Endothelial cell of umbilical vein (primary cell): ENCODE measurements around the gene NLE1. TPM values are rescaled to one million over a fixed set of nuclear protein-coding genes. Genes with fewer than 3 reads are reported as not detected.

ENCODE experiments used
- BruUV-seq: library from RNA; stranded (reverse); fragments of 400-500 nt; replicated peaks from 2 replicates; lab custom pipeline; 2021; lab: Mats Ljungman, UMichigan
- CTCF ChIA-PET: fragments of 300-600, 350-600 bp; sonication (Branson Sonifier 250); formaldehyde crosslinking; loops from one replicate; lab custom pipeline; 2021; ENCODE audit warnings: antibody characterized with exemption, inconsistent platforms; lab: Charles Lee
- POLR2A ChIA-PET: fragments of 300-600, 350-600 bp; sonication (Branson Sonifier 250); formaldehyde crosslinking; loops from one replicate; lab custom pipeline; 2021; ENCODE audit warnings: antibody characterized with exemption, inconsistent platforms; lab: Charles Lee
- DNase-seq: peaks from one replicate; pipeline ENCODE4 v3.0.0-alpha.2; 2011; ENCODE audit warnings: low read depth, low spot score
- FAIRE-seq: peaks from 2 replicates; lab custom pipeline; 2011; peaks lifted over from hg19 to GRCh38; lab: Jason Lieb, UNC
- H2AFZ ChIP-seq: 2 replicates; pipeline ENCODE4 v1.6.0; 2012; ENCODE audit warnings: low read depth, low read length, control low read depth, inconsistent platforms
- H3K27ac ChIP-seq: 2 replicates; pipeline ENCODE4 v1.5.1; 2011; ENCODE audit warnings: low read depth, mild to moderate bottlenecking, control low read depth, low read length, moderate library complexity; ENCODE audit not compliant: insufficient read depth
- H3K27me3 ChIP-seq, 2 experiments: 2 replicates each; pipeline versions ENCODE4 v1.6.0 to v1.6.1; 2011; ENCODE audit warnings: low read length in 2 of 2, mixed read lengths in 1 of 2; ENCODE audit not compliant: control insufficient read depth in 2 of 2, insufficient read depth in 2 of 2
- H3K36me3 ChIP-seq, 2 experiments: 2 replicates in 1 of 2; 3 replicates in 1 of 2; pipeline ENCODE4 v1.5.1; 2011; ENCODE audit warnings: low read length in 2 of 2, mild to moderate bottlenecking in 1 of 2, moderate library complexity in 1 of 2; ENCODE audit not compliant: control insufficient read depth in 2 of 2, insufficient read depth in 2 of 2; ENCODE audit errors: extremely low read depth in 1 of 2
- H3K4me1 ChIP-seq: 3 replicates; pipeline ENCODE4 v1.5.1; 2011; ENCODE audit warnings: mild to moderate bottlenecking, low read length; ENCODE audit not compliant: control insufficient read depth, insufficient read depth; ENCODE audit errors: extremely low read depth
- H3K4me2 ChIP-seq: 2 replicates; pipeline ENCODE4 v1.6.1; 2011; ENCODE audit warnings: low read length, control low read depth, mixed read lengths; ENCODE audit not compliant: insufficient read depth
- H3K4me3 ChIP-seq, 3 experiments: fragments of 200-600 bp in 1 of 3; sonication (generic), shearing (Covaris generic) in 1 of 3; replicated peaks in 1 of 3; 2 replicates each; pipeline ENCODE4 v1.5.1; 2011 to 2016; ENCODE audit warnings: control low read depth in 3 of 3, low read length in 3 of 3, mild to moderate bottlenecking in 2 of 3, inconsistent platforms in 1 of 3, low read depth in 1 of 3, moderate library complexity in 1 of 3; ENCODE audit not compliant: insufficient read depth in 1 of 3
- H3K79me2 ChIP-seq: 2 replicates; pipeline ENCODE4 v1.6.0; 2012; ENCODE audit warnings: low read length, inconsistent platforms; ENCODE audit not compliant: control insufficient read depth, insufficient read depth
- H3K9ac ChIP-seq: replicated peaks from 2 replicates; pipeline ENCODE3; 2011; ENCODE audit warnings: low read length, control low read depth; ENCODE audit not compliant: insufficient read depth; ENCODE audit errors: extremely low read depth
- H3K9me1 ChIP-seq: replicated peaks from 3 replicates; pipeline ENCODE4 v1.6.0; 2011; ENCODE audit warnings: mild to moderate bottlenecking, low read length; ENCODE audit not compliant: control insufficient read depth, insufficient read depth; ENCODE audit errors: extremely low read depth
- H3K9me3 ChIP-seq: replicated peaks from 2 replicates; pipeline ENCODE4 v1.5.1; 2012; ENCODE audit warnings: low read length, inconsistent platforms; ENCODE audit not compliant: control insufficient read depth, insufficient read depth
- H4K20me1 ChIP-seq: replicated peaks from 2 replicates; pipeline ENCODE3; 2011; ENCODE audit warnings: mild to moderate bottlenecking, low read length; ENCODE audit not compliant: control insufficient read depth, insufficient read depth; ENCODE audit errors: extremely low read depth
- CTCF ChIP-seq, 2 donors: IDR thresholded peaks; 1 replicate in 1 of 2; 2 replicates in 1 of 2; pipeline ENCODE4 v1.5.1; 2011; ENCODE audit warnings: low read length in 2 of 2, mild to moderate bottlenecking in 2 of 2, moderate library complexity in 2 of 2, control low read depth in 1 of 2, inconsistent platforms in 1 of 2, low read depth in 1 of 2; ENCODE audit not compliant: insufficient read depth in 1 of 2; ENCODE audit errors: extremely low read depth in 1 of 2
- FOS ChIP-seq: IDR thresholded peaks from 2 replicates; pipeline ENCODE4 v1.6.1; 2011; ENCODE audit warnings: mild to moderate bottlenecking, low read length, moderate library complexity, borderline replicate concordance; ENCODE audit not compliant: insufficient read depth
- GATA2 ChIP-seq: IDR thresholded peaks from 2 replicates; pipeline ENCODE4 v1.7.0; 2011; ENCODE audit warnings: low read depth, mild to moderate bottlenecking, moderate library complexity, mixed read lengths, low read length; ENCODE audit not compliant: insufficient read length, insufficient read depth
- JUN ChIP-seq: IDR thresholded peaks from 2 replicates; pipeline ENCODE4 v1.6.1; 2011; ENCODE audit warnings: borderline replicate concordance, low read depth; ENCODE audit not compliant: insufficient read length, insufficient read depth
- MYC ChIP-seq: IDR thresholded peaks from one replicate; pipeline ENCODE4 v1.6.1; 2011; ENCODE audit warnings: mild to moderate bottlenecking, low read depth, low read length
- POLR2A ChIP-seq: IDR thresholded peaks from 2 replicates; pipeline ENCODE4 v1.6.1; 2012; ENCODE audit warnings: low read depth, mild to moderate bottlenecking, control low read depth, low read length
- POLR2AphosphoS5 ChIP-seq: IDR thresholded peaks from 2 replicates; pipeline ENCODE4 v1.6.1; 2012; ENCODE audit warnings: low read depth, mild to moderate bottlenecking, control low read depth, low read length, moderate library complexity; ENCODE audit not compliant: insufficient read depth
- dilution Hi-C: fragments of 300-500 bp; cut with MboI; formaldehyde crosslinking; loops from one replicate; pipeline ENCODE4 v1.15.0; 2019; ENCODE audit warnings: low sequenced_read_pairs; ENCODE audit not compliant: extremely low pct_ligation_motif_present
- intact Hi-C: fragments of 100-400 bp; cut with micrococcal nuclease; formaldehyde crosslinking; loops from one replicate; pipeline ENCODE4 v1.10.0; 2022
- polyA plus RNA-seq, 4 experiments: library from polyadenylated mRNA; depleted of rRNA in 3 of 4; stranded (reverse) in 3 of 4; unstranded in 1 of 4; fragments of >200 nt; gene quantifications; 2 replicates each; pipeline versions ENCODE4 v1.2.1 to v1.2.3, GENCODE V29; 2011 to 2012; ENCODE audit warnings: missing spikeins in 1 of 4
- total RNA-seq: library from RNA; stranded (reverse); gene quantifications from 2 replicates; pipeline ENCODE4 v1.2.3, GENCODE V29; 2021
- TF ChIP-seq, protein P1 (sequence below): IDR thresholded peaks from 2 replicates; pipeline ENCODE4 v1.6.1; 2011; ENCODE audit not compliant: insufficient read depth, insufficient read length

NLE1 gene
- total and polyA plus RNA-seq, 2 donors (not counting 3 experiments of a cell fraction or from before 2014, with no cell fraction given), result 19.1 to 22.8 TPM

- ChIA-PET POLR2A (no interaction called here), CTCF (interaction anchor here (3.9 kb wide), 1 partner anchor 376 kb away, joined by 15 read pairs; no protein-coding TSS in a partner anchor)
- Histone ChIP-seq H3K79me2 (no peaks in the 10 kb centered on the region), H3K4me2 (no peak overlapping the region), H3K4me3 (no peak overlapping the region), H3K27me3 (peaks cover 2 to 7% of the 10 kb centered on the region in 2 experiments), H3K9me1 (no peaks in the 10 kb centered on the region), H2AFZ (no peak overlapping the region), H3K4me1 (no peaks in the 10 kb centered on the region), H4K20me1 (no peaks in the 10 kb centered on the region), H3K27ac (no peak overlapping the region), H3K9ac (no peak overlapping the region), H3K36me3 (no peaks in the 10 kb centered on the region), H3K9me3 (no peaks in the 10 kb centered on the region)
- no peak for TF ChIP-seq POLR2AphosphoS5
- TF ChIP-seq GATA2, result no peak
- intact Hi-C loops (no loop called here), dilution Hi-C loops (no loop called here)
- no peak for FAIRE-seq
- no TSS peak for BruUV-seq
- no peak for DNase-seq
Measured at GRCh38 chr17:35163886-35164285, 21.8 kb upstream of the NLE1 start.

- dilution Hi-C loops (no loop called here), intact Hi-C loops (no loop called here)
- DNase-seq, result no peak
- Histone ChIP-seq H3K36me3 (no peaks in the 10 kb centered on the region), H3K27me3 (peaks cover 4 to 11% of the 10 kb centered on the region in 2 experiments), H3K9me1 (no peaks in the 10 kb centered on the region), H3K27ac (no peak overlapping the region), H3K4me2 (no peak overlapping the region), H3K4me3 (no peak overlapping the region), H3K4me1 (no peaks in the 10 kb centered on the region), H2AFZ (no peak overlapping the region), H3K79me2 (no peaks in the 10 kb centered on the region), H4K20me1 (no peaks in the 10 kb centered on the region), H3K9me3 (no peaks in the 10 kb centered on the region), H3K9ac (no peak overlapping the region)
- TF ChIP-seq CTCF (IDR thresholded peaks at IDR 0.05; ENCODE audit: extremely low read depth in 1 of 2, insufficient read depth in 1 of 2, low read depth in 1 of 2, low read length in 2 of 2) (no peak), JUN (no peak), POLR2AphosphoS5 (no peak), POLR2A (no peak), FOS (no peak), MYC (no peak), GATA2 (no peak)
- TF ChIP-seq, protein P1, sequence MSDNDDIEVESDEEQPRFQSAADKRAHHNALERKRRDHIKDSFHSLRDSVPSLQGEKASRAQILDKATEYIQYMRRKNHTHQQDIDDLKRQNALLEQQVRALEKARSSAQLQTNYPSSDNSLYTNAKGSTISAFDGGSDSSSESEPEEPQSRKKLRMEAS, result no peak
- BruUV-seq, result no TSS peak
- POLR2A ChIA-PET, result no interaction called here
- FAIRE-seq, result no peak
- CTCF ChIA-PET, result interaction anchor here (1.1 to 3.9 kb wide), 2 partner anchors 8 to 377 kb away, joined by 4 to 15 read pairs; no protein-coding TSS in a partner anchor
Measured at GRCh38 chr17:35162755-35163154, 20.7 kb upstream of the NLE1 start.
